Measurements from ENCODE around the gene UNCX. TPM values are rescaled to one million over a fixed set of nuclear protein-coding genes. Genes with fewer than 3 reads are reported as not detected.

Gene UNCX
- total RNA-seq, result under 1 TPM in 1 of 2 donors, not detected in 1; 0.24 TPM
- not detected for polyA plus RNA-seq (ENCODE audit: insufficient read depth, low read depth, low replicate concordance)
- long read RNA-seq, donor 1, partial matches to known transcripts, result 0 of 2 reads
- long read RNA-seq, donor 1, other reads (novel, unspliced or antisense), result 0 of 2 reads
- long read RNA-seq, donor 2, result 0 reads

DNA sequence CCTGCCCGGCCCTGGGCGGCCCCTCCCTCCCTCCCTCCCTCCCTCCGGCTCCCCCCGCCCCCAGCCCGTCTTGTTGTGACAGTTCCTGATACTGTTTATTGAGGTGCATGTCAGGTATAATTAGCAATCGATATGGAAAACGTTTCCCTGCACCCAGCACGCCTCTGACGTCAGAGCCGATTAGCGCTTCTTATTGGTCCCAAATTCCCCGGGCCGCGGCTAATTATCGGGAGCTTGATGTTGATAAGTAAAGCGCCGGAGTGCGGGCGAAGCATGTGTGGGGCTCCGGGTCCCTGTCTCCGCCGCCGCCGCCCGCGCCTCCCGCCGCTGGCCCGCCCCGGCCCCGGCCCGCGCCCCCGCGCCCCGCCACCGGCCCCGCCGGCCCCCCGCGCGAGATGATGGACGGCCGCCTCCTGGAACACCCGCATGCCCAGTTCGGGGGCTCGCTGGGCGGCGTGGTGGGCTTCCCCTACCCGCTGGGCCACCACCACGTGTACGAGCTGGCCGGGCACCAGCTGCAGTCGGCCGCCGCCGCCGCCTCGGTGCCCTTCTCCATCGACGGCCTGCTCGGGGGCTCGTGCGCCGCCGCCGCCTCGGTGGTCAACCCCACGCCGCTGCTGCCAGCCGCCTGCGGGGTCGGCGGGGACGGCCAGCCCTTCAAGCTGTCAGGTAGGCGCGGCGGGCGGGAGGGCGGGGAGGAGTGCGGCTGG lies at the start of gene UNCX:
UNCX (plus strand) TSS at position 250 of the 710 bp plus-strand sequence; CDS start at position 396, 146 bp downstream.
- no peak for DNase-seq
- no peak within 1 kb of the TSS for H3K27ac ChIP-seq
- H3K4me1 ChIP-seq, result no peaks in the 10 kb centered on the region
- intact Hi-C loops (cut with DNase I; ENCODE audit: low total_unique reads), result no loop called here
- H3K9me3 ChIP-seq, result no peaks in the 10 kb centered on the region
- H3K4me3 ChIP-seq, result no peak within 1 kb of the TSS
- H3K27me3 ChIP-seq, result no peaks in the 10 kb centered on the region
- 1% methylated on average over 30 of the region's 81 CpGs; no CpG with 5 or more reads in 1 of the 2 donors for WGBS, 2 donors
- H3K36me3 ChIP-seq (ENCODE audit: low read depth, missing control alignments), result no peaks in the 10 kb centered on the region
- TF ChIP-seq CTCF (IDR thresholded peaks at IDR 0.05) (no peak), POLR2A (IDR thresholded peaks at IDR 0.05) (no peak)

DNA sequence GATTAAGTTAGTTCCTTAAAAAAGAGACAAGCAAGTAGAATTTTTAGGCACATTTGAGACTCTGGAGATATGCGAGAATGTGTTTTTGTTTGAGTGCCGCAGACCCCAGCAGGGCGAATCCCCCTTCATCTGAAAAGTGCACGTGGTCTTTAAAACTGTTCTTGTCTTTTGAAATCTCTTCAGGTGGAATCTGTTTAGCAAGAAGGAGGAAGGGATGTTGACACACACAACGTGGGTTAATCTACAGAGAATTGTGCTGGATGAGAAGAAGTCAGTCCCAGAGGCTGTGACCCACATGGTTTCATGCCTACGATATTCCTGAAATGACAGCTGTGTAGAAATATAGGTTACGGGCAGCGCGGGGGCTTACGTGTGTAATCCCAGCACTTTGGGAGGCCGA lies 45.5 kb upstream of the UNCX start:
- intact Hi-C loops (cut with DNase I; ENCODE audit: low total_unique reads), result no loop called here
- WGBS, 2 donors, result 82 to 87% methylated on average over 11 of the region's 11 CpGs
- Histone ChIP-seq H3K4me1 (no peaks in the 10 kb centered on the region), H3K36me3 (ENCODE audit: low read depth, missing control alignments) (no peaks in the 10 kb centered on the region), H3K27me3 (no peaks in the 10 kb centered on the region), H3K27ac (no peak overlapping the region), H3K9me3 (no peaks in the 10 kb centered on the region), H3K4me3 (no peak overlapping the region)
- no peak for DNase-seq
- TF ChIP-seq CTCF (IDR thresholded peaks at IDR 0.05) (no peak), POLR2A (IDR thresholded peaks at IDR 0.05) (no peak)

DNA sequence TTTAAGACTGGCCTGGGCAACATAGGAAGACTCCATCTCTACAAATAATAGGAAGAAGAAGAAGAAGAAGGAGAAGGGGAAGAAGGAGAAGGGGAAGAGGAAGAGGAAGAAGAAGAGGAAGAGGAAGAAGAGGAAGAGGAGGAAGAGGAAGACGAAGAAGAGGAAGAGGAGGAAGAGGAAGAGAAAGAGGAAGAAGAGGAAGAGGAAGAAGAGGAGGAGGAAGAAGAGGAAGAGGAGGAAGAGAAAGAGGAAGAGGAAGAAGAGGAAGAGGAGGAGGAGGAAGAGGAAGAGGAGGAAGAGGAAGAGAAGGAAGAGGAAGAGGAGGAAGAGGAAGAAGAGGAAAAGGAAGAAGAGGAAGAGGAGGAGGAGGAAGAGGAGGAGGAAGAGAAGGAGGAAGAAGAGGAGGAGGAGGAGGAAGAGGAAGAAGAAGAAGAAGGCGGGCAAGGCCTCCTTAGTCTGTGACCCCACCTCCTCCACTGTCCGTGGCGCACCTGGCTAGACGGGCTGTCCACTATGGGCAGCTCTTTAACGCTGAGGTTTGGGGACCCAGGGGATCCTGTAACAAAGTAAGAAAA lies 43.9 kb upstream of the UNCX start:
- no peaks in the 10 kb centered on the region for H3K4me1 ChIP-seq
- intact Hi-C loops (cut with DNase I; ENCODE audit: low total_unique reads), result no loop called here
- H3K9me3 ChIP-seq, result no peaks in the 10 kb centered on the region
- WGBS, 2 donors, result 80 to 92% methylated on average over 5 to 6 of the region's 6 CpGs
- H3K36me3 ChIP-seq (ENCODE audit: low read depth, missing control alignments), result no peaks in the 10 kb centered on the region
- no peak for DNase-seq
- H3K4me3 ChIP-seq, result no peak overlapping the region
- H3K27ac ChIP-seq, result no peak overlapping the region
- TF ChIP-seq POLR2A (IDR thresholded peaks at IDR 0.05) (no peak), CTCF (IDR thresholded peaks at IDR 0.05) (no peak)
- no peaks in the 10 kb centered on the region for H3K27me3 ChIP-seq

- intact Hi-C loops (cut with DNase I; ENCODE audit: low total_unique reads), result no loop called here
- WGBS, 2 donors, result 83 to 86% methylated on average over 10 of the region's 10 CpGs
- H3K9me3 ChIP-seq, result no peaks in the 10 kb centered on the region
- no peaks in the 10 kb centered on the region for H3K27me3 ChIP-seq
- no peaks in the 10 kb centered on the region for H3K36me3 ChIP-seq (ENCODE audit: low read depth, missing control alignments)
- DNase-seq, result no peak
- no peaks in the 10 kb centered on the region for H3K4me1 ChIP-seq
- no peak overlapping the region for H3K4me3 ChIP-seq
- TF ChIP-seq POLR2A (IDR thresholded peaks at IDR 0.05) (no peak), CTCF (IDR thresholded peaks at IDR 0.05) (no peak)
- no peak overlapping the region for H3K27ac ChIP-seq
Measured at GRCh38 chr7:1189986-1190772, 42.5 kb upstream of the UNCX start.

Measured in testis (tissue), 5 donors.